ENCODE measurements around the gene SPTBN5.

SPTBN5 gene

GRCh38 chr15:41806291-41807181, 87.3 kb downstream of the SPTBN5 start:
- ATAC-seq, result peak; percentile 34
- TF ChIP-seq ESRRG (CRISPR knock-in tag; IDR thresholded peaks at IDR 0.05) (no peak), ZFP30 (CRISPR knock-in tag; IDR thresholded peaks at IDR 0.05) (no peak), PPARA (CRISPR knock-in tag; IDR thresholded peaks at IDR 0.05; ENCODE audit: borderline replicate concordance) (no peak), ISL1 (CRISPR knock-in tag; IDR thresholded peaks at IDR 0.05) (no peak), GLIS3 (CRISPR knock-in tag; IDR thresholded peaks at IDR 0.05) (no peak), ZNF70 (CRISPR knock-in tag; IDR thresholded peaks at IDR 0.05) (no peak), CSRNP3 (CRISPR knock-in tag; IDR thresholded peaks at IDR 0.05) (no peak), RARB (CRISPR knock-in tag; IDR thresholded peaks at IDR 0.05) (no peak), CSDC2 (CRISPR knock-in tag; IDR thresholded peaks at IDR 0.05) (no peak)
- TF ChIP-seq, protein P1, sequence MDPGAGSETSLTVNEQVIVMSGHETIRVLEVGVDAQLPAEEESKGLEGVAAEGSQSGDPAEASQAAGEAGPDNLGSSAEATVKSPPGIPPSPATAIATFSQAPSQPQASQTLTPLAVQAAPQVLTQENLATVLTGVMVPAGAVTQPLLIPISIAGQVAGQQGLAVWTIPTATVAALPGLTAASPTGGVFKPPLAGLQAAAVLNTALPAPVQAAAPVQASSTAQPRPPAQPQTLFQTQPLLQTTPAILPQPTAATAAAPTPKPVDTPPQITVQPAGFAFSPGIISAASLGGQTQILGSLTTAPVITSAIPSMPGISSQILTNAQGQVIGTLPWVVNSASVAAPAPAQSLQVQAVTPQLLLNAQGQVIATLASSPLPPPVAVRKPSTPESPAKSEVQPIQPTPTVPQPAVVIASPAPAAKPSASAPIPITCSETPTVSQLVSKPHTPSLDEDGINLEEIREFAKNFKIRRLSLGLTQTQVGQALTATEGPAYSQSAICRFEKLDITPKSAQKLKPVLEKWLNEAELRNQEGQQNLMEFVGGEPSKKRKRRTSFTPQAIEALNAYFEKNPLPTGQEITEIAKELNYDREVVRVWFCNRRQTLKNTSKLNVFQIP (CRISPR knock-in tag; IDR thresholded peaks at IDR 0.05; ENCODE audit: borderline replicate concordance, low read depth), result no peak
- TF ChIP-seq, protein P2, sequence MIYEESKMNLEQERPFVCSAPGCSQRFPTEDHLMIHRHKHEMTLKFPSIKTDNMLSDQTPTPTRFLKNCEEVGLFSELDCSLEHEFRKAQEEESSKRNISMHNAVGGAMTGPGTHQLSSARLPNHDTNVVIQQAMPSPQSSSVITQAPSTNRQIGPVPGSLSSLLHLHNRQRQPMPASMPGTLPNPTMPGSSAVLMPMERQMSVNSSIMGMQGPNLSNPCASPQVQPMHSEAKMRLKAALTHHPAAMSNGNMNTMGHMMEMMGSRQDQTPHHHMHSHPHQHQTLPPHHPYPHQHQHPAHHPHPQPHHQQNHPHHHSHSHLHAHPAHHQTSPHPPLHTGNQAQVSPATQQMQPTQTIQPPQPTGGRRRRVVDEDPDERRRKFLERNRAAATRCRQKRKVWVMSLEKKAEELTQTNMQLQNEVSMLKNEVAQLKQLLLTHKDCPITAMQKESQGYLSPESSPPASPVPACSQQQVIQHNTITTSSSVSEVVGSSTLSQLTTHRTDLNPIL (CRISPR knock-in tag; IDR thresholded peaks at IDR 0.05; ENCODE audit: low read depth), result no peak

DNA sequence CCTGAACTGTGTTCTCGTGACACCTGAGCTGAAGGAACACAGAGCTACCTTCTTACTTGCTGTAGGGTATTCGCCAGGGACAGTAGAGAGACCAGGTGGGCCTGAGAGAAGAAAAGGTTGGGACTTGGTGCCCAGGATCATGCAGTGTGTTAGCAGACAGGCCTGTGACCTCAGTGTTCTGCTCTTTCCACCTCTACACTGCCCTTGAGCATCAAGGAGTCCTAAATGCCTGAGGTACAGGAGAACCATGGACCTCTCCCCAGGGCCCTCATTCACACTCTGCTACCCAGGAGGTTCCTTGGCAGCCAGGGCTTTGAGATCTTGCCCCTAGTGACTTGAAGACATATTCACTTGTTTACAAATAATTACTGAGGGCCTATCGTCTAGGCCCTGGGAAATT, 88.1 kb downstream of the SPTBN5 start:
- TF ChIP-seq RARB (CRISPR knock-in tag; IDR thresholded peaks at IDR 0.05) (no peak), PATZ1 (CRISPR knock-in tag; IDR thresholded peaks at IDR 0.05; ENCODE audit: borderline replicate concordance) (no peak), TOX (CRISPR knock-in tag; IDR thresholded peaks at IDR 0.05; ENCODE audit: borderline replicate concordance) (no peak), ZC3H10 (CRISPR knock-in tag; IDR thresholded peaks at IDR 0.05) (no peak), BACH2 (CRISPR knock-in tag; IDR thresholded peaks at IDR 0.05; ENCODE audit: borderline replicate concordance) (no peak), ZNF70 (CRISPR knock-in tag; IDR thresholded peaks at IDR 0.05) (no peak), ZFP30 (CRISPR knock-in tag; IDR thresholded peaks at IDR 0.05) (no peak), ISL1 (CRISPR knock-in tag; IDR thresholded peaks at IDR 0.05) (no peak), TSHZ2 (CRISPR knock-in tag; IDR thresholded peaks at IDR 0.05) (no peak), CSRNP3 (CRISPR knock-in tag; IDR thresholded peaks at IDR 0.05) (no peak)
- TF ChIP-seq, protein P1 (CRISPR knock-in tag; IDR thresholded peaks at IDR 0.05; ENCODE audit: borderline replicate concordance, low read depth), result no peak
- TF ChIP-seq, protein P2 (CRISPR knock-in tag; IDR thresholded peaks at IDR 0.05; ENCODE audit: low read depth), result no peak
- ATAC-seq, result no peak
